HG02623 (cell line): Measurements from ENCODE around the gene LYPD5.

ENCODE experiments used
- ATAC-seq: cut with Tn5 transposase; IDR thresholded peaks from one replicate; pipeline ENCODE4 v1.9.1; 2021; ENCODE audit warnings: moderate library complexity; ENCODE audit not compliant: unreplicated experiment

LYPD5 gene

GRCh38 chr19:43754503-43755255, 47.6 kb downstream of the LYPD5 start, which contains the start of gene SMG9:
Gene SMG9 (minus strand): TSS chr19:43754962. CDS start chr19:43750741, 4,221 bp downstream.
- peak; percentile 48 for ATAC-seq

GRCh38 chr19:43754253-43754502, 48.1 kb downstream of the LYPD5 start:
- ATAC-seq = no peak

GRCh38 chr19:43752287-43752875, 49.9 kb downstream of the LYPD5 start:
- ATAC-seq = no peak

- no peak for ATAC-seq
Observed at GRCh38 chr19:43751466-43752220, 50.6 kb downstream of the LYPD5 start.

GRCh38 chr19:43749898-43750297, 52.3 kb downstream of the LYPD5 start:
- no peak for ATAC-seq

GRCh38 chr19:43749152-43749551, 53.1 kb downstream of the LYPD5 start:
- ATAC-seq = no peak

- ATAC-seq = no peak
Observed at GRCh38 chr19:43748685-43749084, 53.6 kb downstream of the LYPD5 start.

- no peak for ATAC-seq
Observed at GRCh38 chr19:43748205-43748594, 54.0 kb downstream of the LYPD5 start.

- no peak for ATAC-seq
Observed at GRCh38 chr19:43747557-43748204, 54.6 kb downstream of the LYPD5 start.
